NCI-H1694 treated with DMSO at 0.1 percent for 48 hours (cell line): ENCODE measurements around the gene CNTROB.
A peak's percentile ranks its signal among the peaks of the same experiment; 100 is the strongest.

Source experiments
- DNase-seq: peaks from one replicate; lab custom pipeline; 2025; lab: John Stamatoyannopoulos, UW

The CNTROB gene, protein sequence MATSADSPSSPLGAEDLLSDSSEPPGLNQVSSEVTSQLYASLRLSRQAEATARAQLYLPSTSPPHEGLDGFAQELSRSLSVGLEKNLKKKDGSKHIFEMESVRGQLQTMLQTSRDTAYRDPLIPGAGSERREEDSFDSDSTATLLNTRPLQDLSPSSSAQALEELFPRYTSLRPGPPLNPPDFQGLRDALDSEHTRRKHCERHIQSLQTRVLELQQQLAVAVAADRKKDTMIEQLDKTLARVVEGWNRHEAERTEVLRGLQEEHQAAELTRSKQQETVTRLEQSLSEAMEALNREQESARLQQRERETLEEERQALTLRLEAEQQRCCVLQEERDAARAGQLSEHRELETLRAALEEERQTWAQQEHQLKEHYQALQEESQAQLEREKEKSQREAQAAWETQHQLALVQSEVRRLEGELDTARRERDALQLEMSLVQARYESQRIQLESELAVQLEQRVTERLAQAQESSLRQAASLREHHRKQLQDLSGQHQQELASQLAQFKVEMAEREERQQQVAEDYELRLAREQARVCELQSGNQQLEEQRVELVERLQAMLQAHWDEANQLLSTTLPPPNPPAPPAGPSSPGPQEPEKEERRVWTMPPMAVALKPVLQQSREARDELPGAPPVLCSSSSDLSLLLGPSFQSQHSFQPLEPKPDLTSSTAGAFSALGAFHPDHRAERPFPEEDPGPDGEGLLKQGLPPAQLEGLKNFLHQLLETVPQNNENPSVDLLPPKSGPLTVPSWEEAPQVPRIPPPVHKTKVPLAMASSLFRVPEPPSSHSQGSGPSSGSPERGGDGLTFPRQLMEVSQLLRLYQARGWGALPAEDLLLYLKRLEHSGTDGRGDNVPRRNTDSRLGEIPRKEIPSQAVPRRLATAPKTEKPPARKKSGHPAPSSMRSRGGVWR

DNA sequence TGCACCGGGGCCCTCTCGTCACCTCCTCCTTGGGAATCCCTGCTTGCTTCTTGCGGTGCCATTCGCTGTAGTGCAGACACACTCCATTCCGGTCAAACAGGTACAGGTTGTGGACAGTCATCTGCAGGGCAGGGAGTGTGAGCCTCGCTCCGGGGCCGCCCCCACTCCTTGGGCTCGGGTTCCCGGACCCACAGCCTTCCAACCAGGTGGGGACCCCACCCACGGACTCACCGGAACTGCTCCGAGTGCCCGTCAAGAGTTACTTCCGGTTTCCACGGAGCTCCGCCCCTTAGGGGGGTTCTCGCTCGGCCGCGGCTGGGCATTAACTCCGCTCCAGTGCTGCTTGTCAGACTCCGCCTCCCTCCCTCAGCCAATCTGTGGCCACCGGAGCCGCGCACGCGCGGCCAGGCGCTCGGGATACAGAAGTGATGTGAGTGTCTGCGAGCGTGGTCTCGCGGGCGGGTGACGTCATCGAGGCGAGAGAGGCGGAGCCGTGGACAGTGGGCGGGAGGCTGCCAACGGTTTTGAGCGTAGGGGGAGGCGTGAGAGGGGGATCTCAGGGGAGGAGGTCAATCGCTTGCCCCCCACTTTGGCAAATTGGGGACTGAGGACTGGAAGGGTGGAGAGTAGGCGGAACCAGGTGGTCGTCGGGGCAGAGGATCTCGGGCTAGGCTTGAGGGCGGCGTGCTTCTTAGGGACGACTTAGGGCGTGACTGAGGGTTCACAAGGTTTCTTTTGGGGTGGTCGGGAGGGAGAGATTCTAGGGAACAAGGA is at the start of gene CNTROB, which contains the start of gene TRAPPC1:
CNTROB (plus strand) TSS at position 498 of the 774 bp plus-strand sequence. CDS start 874 bp downstream, outside the sequence.
TRAPPC1 (minus strand) TSS at position 238 of the 774 bp plus-strand sequence; CDS start at position 121, 117 bp downstream.
- DNase-seq: peak; percentile 98

DNA sequence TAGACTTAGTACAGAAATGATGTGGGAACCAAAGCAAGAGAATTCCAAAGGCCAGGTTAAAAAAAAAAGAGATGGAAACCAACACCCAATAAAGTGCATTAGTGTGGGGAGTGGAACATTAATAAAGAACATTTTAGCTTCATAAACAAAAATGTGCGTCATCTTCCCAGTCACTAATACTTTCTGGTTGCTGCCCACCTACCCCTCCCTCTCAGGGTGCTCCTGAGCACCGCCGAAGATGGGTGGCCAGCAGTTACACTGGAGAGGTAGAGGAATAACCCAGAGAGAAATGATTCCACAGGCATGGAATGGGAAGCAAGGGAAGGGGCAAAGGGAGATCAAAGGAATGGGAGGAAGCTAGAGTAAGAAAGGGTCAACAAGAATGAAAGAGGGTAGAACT is 49.4 kb upstream of the CNTROB start:
- DNase-seq: peak; percentile 64

DNA sequence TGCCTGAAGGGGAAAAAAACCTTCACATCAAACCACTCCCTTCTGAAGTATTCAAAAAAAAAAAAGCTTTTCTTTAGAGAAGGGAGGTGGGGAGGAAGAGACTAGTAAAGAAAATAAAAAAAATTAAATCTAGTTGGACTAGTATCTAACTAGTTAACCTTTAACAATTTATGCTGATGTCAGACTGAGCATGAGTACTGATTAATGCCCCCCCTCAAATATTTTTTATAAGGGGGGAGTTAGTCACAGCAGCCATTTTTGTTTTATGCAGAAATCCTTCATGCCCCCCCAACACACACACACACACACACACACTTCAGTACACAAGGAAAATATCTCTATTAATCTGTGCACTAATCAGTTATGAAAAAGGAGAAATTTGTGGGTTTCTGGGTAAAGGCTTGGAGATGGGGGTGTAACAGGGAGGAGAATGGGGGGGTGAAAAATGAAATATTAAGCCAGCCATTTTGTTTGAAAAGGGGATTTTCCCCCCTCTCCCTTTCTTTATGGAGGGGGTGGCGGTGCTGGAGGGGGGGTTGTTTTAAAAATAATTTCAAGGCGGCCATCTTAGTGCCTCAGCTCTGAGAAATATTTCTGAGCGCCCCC is 48.1 kb upstream of the CNTROB start:
- peak; percentile 72 for DNase-seq

DNA sequence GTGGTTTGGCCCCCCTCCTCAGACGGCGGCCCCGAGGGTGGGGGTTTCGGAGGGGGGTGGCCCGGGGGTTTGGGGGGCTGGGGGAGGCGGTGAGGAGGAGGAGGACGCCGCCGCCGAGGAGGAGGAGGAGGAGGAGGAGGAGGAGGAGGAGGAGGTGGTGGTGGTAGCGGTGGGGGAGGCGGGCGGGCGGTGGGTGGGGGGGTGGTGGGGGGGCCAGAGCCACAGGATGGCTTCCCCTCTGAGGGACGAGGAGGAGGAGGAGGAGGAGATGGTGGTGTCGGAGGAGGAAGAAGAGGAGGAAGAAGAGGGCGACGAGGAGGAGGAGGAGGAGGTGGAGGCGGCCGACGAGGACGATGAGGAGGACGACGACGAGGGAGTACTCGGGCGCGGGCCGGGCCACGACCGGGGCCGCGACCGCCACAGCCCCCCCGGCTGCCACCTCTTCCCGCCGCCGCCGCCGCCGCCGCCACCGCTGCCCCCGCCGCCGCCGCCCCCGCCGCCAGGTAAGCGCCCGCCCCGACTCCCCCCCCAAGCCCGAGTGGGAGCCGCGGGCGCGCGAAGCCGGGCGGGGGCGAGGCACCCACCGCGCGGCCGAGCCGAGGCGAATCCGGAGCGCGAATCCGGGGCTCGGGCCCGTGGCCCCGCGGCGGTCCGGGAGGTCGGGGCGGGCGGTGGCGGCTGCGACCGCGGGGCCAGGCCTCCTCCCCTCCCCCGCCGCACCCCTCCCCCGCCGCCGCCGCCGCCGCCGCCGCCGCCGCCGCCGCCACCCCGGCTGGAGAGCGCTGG is 47.2 kb upstream of the CNTROB start:
- no peak for DNase-seq

DNA sequence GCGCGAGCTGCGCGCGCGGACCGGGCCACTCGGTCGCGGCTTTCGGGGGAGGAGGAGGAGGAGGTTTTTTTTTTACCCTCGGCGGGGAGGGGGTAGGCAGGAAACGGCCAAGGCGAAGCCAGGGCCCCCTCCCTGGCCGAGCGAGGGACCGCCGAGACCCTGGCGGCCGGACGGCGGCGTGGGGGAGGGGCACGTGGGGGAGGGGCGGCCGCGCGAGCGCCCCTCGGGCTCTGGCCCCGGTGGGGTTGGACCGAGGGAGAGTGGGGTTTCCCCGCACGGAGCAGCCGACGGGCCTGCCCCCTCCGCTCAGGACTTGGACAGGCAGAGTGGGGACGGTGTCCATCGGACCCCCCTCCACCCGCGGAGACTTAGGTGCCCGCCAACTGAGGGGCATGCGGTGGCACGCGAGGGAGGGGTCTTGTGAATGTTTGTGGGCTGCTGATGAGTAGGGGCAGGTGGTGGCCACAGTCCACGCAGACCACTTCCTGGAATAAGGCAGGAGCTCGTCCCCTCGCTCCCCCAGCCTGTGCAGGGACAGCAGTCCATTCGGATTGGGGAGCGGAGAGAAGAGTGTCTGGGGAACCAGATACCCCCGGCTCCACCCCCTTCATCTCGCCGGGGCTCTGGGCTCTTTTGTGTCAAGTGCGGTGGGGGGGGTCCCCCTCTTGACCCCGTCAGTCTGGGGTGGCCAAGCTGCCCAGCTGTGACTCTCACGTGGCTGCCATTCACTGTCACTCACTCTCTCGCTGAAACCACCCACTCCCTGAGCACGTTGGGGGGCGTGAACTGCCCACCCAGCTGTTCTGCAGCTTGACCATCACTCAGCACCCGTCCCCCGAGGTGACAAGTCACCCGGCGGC is 46.4 kb upstream of the CNTROB start:
- DNase-seq: peak; percentile 46

DNA sequence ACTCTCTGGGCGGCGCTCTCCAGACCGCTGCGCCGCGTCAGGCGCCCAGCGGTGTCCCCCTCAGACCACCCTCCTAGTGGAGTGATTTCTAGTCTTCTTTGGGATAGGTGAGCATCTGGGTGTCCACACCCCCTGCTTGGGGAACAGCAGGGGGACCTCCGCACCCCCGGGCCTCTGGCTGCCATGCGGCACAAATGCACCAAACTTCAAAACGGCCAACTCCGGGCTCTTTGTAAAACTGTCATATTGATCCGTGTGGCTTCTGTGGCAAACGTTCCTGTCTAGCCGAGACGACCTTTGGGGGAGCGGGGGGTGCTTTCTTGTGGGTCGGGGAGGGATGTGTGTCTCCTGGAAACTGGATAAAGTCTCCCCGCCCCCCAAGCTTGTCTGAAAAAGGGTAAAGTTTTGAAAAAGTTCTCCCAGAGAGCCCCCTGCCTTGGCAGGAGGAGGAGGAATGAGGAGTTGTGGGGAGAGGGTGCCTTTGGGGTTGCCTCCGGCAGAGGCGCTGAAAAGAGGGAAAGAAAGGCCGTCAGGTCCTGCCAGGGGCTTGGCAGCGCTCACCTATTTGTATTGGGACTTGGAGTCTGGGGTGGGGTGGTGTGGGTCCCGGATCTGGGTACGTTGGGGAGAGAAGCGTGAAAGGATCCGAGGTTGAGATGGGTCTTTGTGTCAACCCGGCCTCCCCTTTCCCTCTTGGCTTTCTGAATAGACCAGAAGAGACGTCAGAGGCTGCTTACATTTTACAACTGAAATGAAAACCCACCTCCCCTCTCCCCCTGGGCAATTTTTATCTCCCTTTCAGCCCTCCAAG is 45.6 kb upstream of the CNTROB start:
- DNase-seq: peak; percentile 74

DNA sequence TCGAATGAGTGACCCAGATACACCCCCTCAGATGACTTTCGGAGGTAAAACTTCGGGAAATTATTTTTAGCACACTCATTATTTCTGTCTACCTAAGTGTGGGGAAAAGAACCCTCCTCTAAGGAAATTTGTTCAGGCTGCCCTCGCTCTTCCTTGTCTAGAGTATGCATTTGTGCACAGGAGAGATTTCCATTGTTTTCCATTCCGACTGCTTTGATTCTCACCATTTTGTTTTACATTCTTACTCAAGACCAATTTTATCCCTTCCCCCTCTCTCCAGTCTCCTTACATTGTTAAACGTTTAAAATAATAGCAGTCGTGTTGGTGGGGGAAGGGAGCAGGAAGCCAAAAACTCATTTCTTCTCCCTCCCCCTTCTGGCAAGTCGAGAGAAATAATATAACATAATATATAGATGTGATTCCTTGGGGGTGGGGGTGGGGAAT is 44.9 kb upstream of the CNTROB start:
- peak; percentile 88 for DNase-seq

DNA sequence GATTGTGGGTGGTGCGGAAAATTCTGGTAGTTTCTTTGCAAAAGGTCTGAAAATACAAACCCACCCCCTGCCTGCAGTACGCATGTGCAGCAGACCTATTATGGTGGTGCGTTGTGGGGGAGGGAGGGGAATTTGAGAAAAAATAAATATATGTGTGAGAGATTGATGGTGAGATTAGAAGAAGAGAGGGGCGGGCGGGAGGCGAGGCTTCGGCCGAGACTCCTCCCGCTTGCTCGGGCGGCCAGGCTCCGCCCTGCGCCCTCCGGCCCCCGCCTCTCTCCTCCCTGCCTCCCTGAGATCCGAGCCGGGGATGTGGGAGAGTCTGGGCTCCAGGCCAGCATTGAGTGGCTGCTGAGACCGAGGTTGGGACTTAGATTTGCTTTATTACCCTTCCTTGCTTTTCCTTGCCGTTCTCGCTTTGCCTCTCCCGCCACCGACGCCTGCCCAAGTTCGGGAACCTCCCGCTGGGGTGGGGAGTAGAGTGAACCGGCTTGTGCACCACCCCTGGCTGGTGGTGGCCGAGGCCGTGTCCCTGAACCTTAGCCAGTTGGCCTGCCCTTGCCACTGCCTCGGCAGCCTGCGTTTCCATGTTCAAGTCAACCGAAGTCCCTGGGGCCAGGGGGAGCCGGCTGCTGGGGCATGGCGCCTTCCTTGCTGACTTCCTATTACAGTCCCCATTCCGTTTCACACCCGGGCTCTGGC is 44.4 kb upstream of the CNTROB start:
- DNase-seq: peak; percentile 96

DNA sequence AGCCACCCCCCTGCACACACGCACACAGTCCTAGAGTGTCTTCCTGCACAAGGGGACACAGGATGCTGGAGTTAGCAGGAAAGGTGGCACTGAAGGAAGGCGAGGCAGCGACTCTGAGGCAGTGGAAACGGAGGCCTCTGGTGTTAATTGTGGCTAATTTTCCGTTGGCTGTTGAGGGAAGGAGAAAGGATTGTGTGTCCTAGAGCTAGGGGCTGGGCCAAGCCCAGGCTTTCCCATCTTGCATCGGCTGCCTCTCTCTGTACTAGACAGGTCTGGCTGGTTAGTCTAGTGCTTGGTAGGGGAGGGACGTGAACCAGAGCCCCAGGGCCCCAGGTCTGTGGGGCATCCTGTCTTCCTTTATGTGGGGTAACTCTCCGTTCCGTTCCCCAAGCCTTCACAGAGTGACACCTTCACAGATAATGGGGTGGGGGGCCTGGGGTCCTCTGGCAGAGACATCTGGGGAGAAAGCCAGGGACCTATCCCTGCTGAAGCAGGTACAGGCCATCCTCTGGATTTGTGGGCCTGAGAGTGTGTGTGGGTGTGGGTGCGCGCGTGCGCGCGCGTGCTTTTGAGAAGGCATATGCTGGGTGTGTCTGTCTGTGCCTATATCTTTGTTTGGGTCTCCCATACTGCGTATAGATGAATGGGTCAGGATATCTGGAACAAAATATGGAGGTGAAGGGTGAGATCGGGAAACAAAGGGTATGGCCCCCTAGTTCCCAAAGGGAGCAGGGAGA is 43.7 kb upstream of the CNTROB start, which contains the start of gene CHD3:
CHD3 (plus strand) TSS at position 606 of the 737 bp plus-strand sequence. CDS start 212 bp downstream, outside the sequence.
- peak; percentile 54 for DNase-seq

DNA sequence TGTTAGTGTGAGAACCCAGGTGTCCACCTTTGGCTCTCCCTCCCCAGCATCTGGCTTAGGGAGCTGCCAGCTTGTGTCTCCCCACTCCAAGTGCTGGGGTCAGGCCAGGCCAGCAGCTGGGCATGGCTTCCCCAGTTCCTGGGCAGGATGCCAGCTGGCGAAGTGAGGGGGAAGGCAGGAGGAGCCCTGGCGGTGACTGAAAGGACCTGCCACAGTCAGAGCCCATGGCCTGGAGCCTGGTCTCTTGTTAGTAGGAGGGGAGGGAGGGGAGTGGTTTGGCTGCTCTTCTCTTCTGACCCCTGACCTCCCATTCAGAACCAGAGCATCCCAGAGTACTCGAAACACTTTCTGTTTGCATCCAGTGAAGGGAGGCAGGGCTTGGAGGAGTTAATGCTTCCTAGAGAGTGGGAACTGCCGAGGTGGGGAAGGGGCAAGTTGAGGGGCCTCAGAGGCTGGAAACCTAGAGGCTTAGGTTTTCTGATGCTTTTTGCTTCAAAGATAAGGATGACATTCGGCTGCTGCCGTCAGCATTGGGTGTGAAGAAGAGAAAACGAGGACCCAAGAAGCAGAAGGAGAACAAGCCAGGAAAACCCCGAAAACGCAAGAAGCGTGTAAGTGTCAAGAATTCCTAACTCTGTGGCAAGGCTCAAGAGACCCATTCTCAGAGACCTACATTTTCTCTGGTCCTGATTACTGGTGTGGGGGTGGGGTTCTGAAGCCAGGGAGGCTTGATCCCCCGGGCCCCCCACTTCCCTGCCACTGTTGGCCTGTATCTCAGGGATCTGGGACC is 42.6 kb upstream of the CNTROB start:
- peak; percentile 92 for DNase-seq

DNA sequence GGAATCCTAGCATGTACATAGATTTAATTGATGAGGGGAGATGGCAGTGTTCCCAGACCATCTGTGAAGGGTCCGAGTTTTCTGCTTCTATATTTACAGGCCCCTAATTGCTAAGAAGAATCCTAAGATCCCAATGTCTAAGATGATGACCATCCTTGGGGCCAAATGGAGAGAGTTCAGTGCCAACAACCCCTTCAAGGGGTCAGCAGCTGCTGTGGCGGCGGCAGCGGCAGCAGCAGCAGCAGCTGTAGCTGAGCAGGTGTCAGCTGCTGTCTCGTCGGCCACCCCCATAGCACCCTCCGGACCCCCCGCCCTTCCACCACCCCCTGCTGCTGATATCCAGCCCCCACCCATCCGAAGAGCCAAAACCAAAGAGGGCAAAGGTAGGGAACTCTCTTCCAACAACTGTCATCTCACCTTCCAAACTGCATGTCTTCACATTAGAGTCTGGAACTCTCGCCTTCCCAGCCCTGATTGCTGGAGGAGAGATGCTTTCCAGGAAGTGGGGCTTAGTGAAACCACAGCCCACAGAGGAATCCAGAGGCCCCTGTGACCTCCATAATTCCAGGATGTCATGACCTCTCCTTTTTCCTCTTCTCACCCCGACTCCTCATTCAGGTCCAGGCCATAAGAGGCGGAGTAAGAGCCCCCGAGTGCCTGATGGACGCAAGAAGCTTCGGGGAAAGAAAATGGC is 38.7 kb upstream of the CNTROB start:
- no peak for DNase-seq

DNA sequence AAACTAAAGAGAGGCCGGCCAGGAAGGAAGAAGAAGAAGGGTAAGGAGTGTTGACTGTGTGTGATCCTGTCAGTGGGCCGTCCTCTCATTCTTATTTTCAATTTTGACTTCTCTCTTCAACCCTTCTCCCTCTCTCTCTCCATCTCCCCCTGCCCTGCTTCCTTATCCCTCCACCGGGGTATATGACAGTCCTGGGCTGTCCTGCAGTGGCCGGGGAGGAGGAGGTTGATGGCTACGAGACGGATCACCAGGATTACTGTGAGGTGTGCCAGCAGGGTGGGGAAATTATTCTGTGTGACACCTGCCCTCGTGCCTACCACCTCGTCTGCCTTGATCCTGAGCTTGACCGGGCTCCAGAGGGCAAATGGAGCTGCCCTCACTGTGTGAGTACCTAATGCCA is 37.8 kb upstream of the CNTROB start:
- no peak for DNase-seq

DNA sequence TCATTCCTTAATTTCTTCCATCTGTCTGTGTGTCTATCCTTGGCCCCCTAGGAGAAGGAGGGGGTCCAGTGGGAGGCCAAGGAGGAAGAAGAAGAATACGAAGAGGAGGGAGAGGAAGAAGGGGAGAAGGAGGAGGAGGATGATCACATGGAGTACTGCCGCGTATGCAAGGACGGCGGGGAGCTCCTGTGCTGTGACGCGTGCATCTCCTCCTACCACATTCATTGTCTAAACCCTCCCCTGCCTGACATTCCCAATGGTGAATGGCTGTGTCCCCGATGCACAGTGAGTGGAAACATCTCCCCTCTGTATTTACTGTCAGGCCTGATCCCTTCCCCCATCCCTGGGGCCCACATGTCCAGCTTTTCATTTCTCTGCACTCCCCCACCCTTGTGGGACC is 37.1 kb upstream of the CNTROB start:
- DNase-seq: no peak

DNA sequence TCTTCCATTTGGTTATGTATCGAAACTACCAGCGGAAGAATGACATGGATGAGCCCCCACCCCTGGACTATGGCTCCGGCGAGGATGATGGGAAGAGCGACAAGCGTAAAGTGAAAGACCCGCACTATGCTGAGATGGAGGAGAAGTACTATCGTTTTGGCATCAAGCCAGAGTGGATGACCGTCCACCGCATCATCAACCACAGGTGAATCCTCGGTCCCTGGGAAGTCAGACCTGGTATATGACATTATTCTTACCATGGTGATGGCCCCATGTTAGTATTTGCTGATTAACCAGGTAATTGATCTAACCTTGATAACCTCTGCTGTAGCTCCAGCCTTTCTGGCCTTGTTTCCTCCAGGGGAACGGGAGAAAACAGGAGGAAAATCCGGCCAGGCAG is 34.9 kb upstream of the CNTROB start:
- no peak for DNase-seq

DNA sequence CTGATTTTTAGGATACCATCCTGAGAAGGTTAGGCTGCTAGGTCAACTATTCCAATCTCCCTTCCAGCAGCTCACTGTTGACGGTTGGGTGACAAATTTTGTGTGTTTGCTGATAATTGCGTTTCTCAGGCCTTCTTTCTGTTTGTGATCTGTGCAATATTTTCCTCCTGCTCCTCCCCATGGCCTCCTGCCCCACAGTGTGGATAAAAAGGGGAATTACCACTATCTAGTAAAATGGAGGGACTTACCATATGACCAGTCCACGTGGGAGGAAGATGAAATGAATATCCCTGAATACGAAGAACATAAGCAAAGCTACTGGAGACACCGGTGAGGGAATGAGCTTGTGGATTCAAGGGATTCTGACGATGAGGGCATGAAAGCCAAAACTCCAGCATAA is 34.2 kb upstream of the CNTROB start:
- peak; percentile 43 for DNase-seq
